Measurements from ENCODE around the gene SRPX. TPM values are rescaled to one million over a fixed set of nuclear protein-coding genes. Genes with fewer than 3 reads are reported as not detected.

SRPX gene
- polyA plus RNA-seq, 1 of the 3 experiments (the other 2 are of a cell fraction) = 124 TPM

GRCh38 chrX:38124000-38124399 is 96.7 kb downstream of the SRPX start:
- CTCF ChIA-PET = no interaction called here
- H4K20me1 ChIP-seq (ENCODE audit: insufficient read depth) = no peaks in the 10 kb centered on the region
- POLR2A ChIA-PET = no interaction called here

GRCh38 chrX:38117485-38117884 is 103.2 kb downstream of the SRPX start:
- no peak for DNase-seq
- WGBS (ENCODE audit: low lambda C conversion rate) = 17% methylated on average over 7 of the region's 7 CpGs
- H4K20me1 ChIP-seq (ENCODE audit: insufficient read depth) = no peaks in the 10 kb centered on the region
- no peak overlapping the region for H2AFZ ChIP-seq (ENCODE audit: low read depth)
- ChIA-PET POLR2A (no interaction called here), CTCF (no interaction called here)
- no peak overlapping the region for H3K27ac ChIP-seq (ENCODE audit: low read depth in 2 of 2, low read length in 1 of 2)
- H3K36me3 ChIP-seq (replicated peaks in 1 of 2; ENCODE audit: control insufficient read depth in 1 of 2, insufficient read depth in 2 of 2, low read length in 1 of 2) = no peaks in the 10 kb centered on the region
- H3F3A ChIP-seq (replicated peaks; ENCODE audit: insufficient read depth) = no peaks in the 10 kb centered on the region
- no peaks in the 10 kb centered on the region for H3K9me3 ChIP-seq
- no peaks in the 10 kb centered on the region for H3K9me2 ChIP-seq
- H3K4me1 ChIP-seq (ENCODE audit: control insufficient read depth in 1 of 2, insufficient read depth in 2 of 2, low read depth in 1 of 2, low read length in 1 of 2) = no peaks in the 10 kb centered on the region
- no peak overlapping the region for H3K9ac ChIP-seq
- H3K27me3 ChIP-seq (ENCODE audit: insufficient read depth) = no peaks in the 10 kb centered on the region
- no peaks in the 10 kb centered on the region for H3K79me2 ChIP-seq (ENCODE audit: insufficient read depth)
- H3K4me3 ChIP-seq (ENCODE audit: low read depth in 2 of 2, low read length in 1 of 2) = no peak overlapping the region
- H3K4me2 ChIP-seq = no peak overlapping the region
- TF ChIP-seq MEF2A (IDR thresholded peaks at IDR 0.05; ENCODE audit: borderline replicate concordance, low read depth) = no peak
- no peak for TF ChIP-seq CHD2 (IDR thresholded peaks at IDR 0.05; ENCODE audit: low read length, partially characterized antibody)
- no peak for TF ChIP-seq TEAD4 (IDR thresholded peaks at IDR 0.05; ENCODE audit: borderline replicate concordance, insufficient read depth)
- no peak for TF ChIP-seq POLR2AphosphoS5 (IDR thresholded peaks at IDR 0.05; ENCODE audit: low read depth, low read length)
- no peak for TF ChIP-seq MAX (IDR thresholded peaks at IDR 0.05; ENCODE audit: low read depth)
- no peak for TF ChIP-seq TAF1 (IDR thresholded peaks at IDR 0.05; ENCODE audit: borderline replicate concordance, low read depth, low read length)
- no peak for TF ChIP-seq CTCF (IDR thresholded peaks at IDR 0.05)
- TF ChIP-seq SMC3 (IDR thresholded peaks at IDR 0.05; ENCODE audit: low read depth, low read length) = no peak
- no peak for TF ChIP-seq FOXM1 (IDR thresholded peaks at IDR 0.05; ENCODE audit: low read depth)
- TF ChIP-seq RCOR1 (IDR thresholded peaks at IDR 0.05; ENCODE audit: low read length) = no peak
- no peak for TF ChIP-seq EP300 (IDR thresholded peaks at IDR 0.05; ENCODE audit: borderline replicate concordance in 1 of 2, low read depth in 1 of 2, low read length in 1 of 2)
- TF ChIP-seq FOXJ3 (CRISPR knock-in tag; IDR thresholded peaks at IDR 0.05) = no peak
- no peak for TF ChIP-seq REST (IDR thresholded peaks at IDR 0.05; ENCODE audit: low read depth, low read length)
- no peak for TF ChIP-seq YY1 (IDR thresholded peaks at IDR 0.05; ENCODE audit: low read depth)
- TF ChIP-seq GATA2 (CRISPR knock-in tag; IDR thresholded peaks at IDR 0.05) = no peak
- no peak for TF ChIP-seq NFIC (IDR thresholded peaks at IDR 0.05; ENCODE audit: borderline replicate concordance)
- no peak for TF ChIP-seq SIN3A (IDR thresholded peaks at IDR 0.05; ENCODE audit: borderline replicate concordance, low read depth, low read length)

More at GRCh38 chrX:38124000-38124399, 96.7 kb downstream of the SRPX start:
- Histone ChIP-seq H3K4me2 (no peak overlapping the region), H3F3A (replicated peaks; ENCODE audit: insufficient read depth) (no peaks in the 10 kb centered on the region), H3K4me1 (ENCODE audit: control insufficient read depth in 1 of 2, insufficient read depth in 2 of 2, low read depth in 1 of 2, low read length in 1 of 2) (no peaks in the 10 kb centered on the region), H2AFZ (ENCODE audit: low read depth) (no peak overlapping the region), H3K27me3 (ENCODE audit: insufficient read depth) (no peaks in the 10 kb centered on the region; the same call in 1 of the 2 replicates), H3K36me3 (replicated peaks in 1 of 2; ENCODE audit: control insufficient read depth in 1 of 2, insufficient read depth in 2 of 2, low read length in 1 of 2) (no peaks in the 10 kb centered on the region), H3K4me3 (ENCODE audit: low read depth in 2 of 2, low read length in 1 of 2) (no peak overlapping the region), H3K9me3 (no peaks in the 10 kb centered on the region), H3K79me2 (ENCODE audit: insufficient read depth) (no peaks in the 10 kb centered on the region), H3K9me2 (no peaks in the 10 kb centered on the region), H3K27ac (ENCODE audit: low read depth in 2 of 2, low read length in 1 of 2) (no peak overlapping the region), H3K9ac (no peak overlapping the region)
- TF ChIP-seq EP300 (IDR thresholded peaks at IDR 0.05; ENCODE audit: borderline replicate concordance in 1 of 2, low read depth in 1 of 2, low read length in 1 of 2) (no peak), PBX3 (IDR thresholded peaks at IDR 0.05) (no peak), USF1 (IDR thresholded peaks at IDR 0.05; ENCODE audit: borderline replicate concordance, low read depth) (peak; percentile 82)
- peak; percentile 3 for DNase-seq
- WGBS (ENCODE audit: low lambda C conversion rate) = 7% methylated on average over 1 of the region's 1 CpG
